ENCODE data around the gene SCGB3A1. TPM values are rescaled to one million over a fixed set of nuclear protein-coding genes. Genes with fewer than 3 reads are reported as not detected.

Gene SCGB3A1
- total and polyA plus RNA-seq, 7 donors = 0.83 TPM; not detected in 6

DNA sequence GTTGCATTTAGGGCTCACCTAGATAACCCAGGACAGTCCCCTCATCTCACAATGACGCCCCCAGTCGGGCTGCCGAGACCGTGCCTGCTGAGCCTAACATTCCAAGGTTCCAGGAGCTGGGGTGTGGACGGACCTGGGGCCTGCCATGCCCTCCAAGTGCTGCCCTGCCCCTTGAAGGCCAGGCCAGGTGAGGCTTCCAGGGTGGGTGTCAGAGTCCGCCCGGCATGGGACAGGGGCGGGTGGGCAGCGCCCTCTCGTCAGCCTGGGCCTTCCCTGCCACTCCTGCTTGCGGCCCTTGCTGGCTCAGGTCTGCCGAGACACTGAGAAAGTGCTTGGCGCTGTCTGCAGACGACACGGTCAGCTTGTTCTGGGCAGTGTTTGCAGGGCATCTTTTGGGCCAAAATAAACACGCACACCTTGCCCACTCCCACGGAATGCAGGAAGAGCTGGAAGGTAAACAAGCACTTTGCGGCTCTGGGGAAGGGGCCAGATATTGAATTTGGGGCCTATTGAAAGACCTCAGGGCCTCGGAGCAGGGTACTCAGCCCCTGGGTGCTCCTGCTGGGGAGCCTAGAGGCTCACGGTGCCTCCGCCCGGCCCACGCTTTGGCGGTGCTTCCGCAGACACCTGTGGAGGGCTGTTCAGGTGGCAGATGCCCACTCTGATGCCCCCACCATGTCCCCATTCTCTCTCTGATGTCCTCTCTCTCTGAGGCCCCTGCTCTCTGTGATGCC is 4.2 kb upstream of the SCGB3A1 start:
- intact Hi-C loops (cut with DNase I) = no loop called here
- Histone ChIP-seq H3K4me1 (peaks cover 0 to 13% (median 5%) of the 10 kb centered on the region in 4 donors), H3K9me3 (no peaks in the 10 kb centered on the region), H3K4me3 (no peak overlapping the region), H3K36me3 (no peaks in the 10 kb centered on the region), H3K27ac (no peak overlapping the region), H3K27me3 (peaks cover 9 to 32% (median 27%) of the 10 kb centered on the region in 3 donors)
- WGBS, 2 donors = 65 to 83% methylated on average over 25 of the region's 25 CpGs
- DNase-seq = peak; percentile 51
- TF ChIP-seq EP300 (IDR thresholded peaks at IDR 0.05) (no peak), POLR2AphosphoS5 (IDR thresholded peaks at IDR 0.05) (no peak), POLR2A (IDR thresholded peaks at IDR 0.05) (no peak), CTCF (IDR thresholded peaks at IDR 0.05) (no peak)

GRCh38 chr5:180595046-180595379 is 3.7 kb upstream of the SCGB3A1 start:
- 75 to 78% methylated on average over 2 of the region's 2 CpGs for WGBS, 2 donors
- Histone ChIP-seq H3K27ac (no peak overlapping the region), H3K36me3 (no peaks in the 10 kb centered on the region), H3K27me3 (peaks cover 14 to 38% (median 32%) of the 10 kb centered on the region in 3 donors), H3K9me3 (no peaks in the 10 kb centered on the region), H3K4me3 (no peak overlapping the region), H3K4me1 (peaks cover 0 to 19% (median 8%) of the 10 kb centered on the region in 4 donors)
- intact Hi-C loops (cut with DNase I) = no loop called here
- DNase-seq = no peak
- TF ChIP-seq EP300 (IDR thresholded peaks at IDR 0.05) (no peak), POLR2A (IDR thresholded peaks at IDR 0.05) (no peak), CTCF (IDR thresholded peaks at IDR 0.05) (no peak), POLR2AphosphoS5 (IDR thresholded peaks at IDR 0.05) (no peak)

DNA sequence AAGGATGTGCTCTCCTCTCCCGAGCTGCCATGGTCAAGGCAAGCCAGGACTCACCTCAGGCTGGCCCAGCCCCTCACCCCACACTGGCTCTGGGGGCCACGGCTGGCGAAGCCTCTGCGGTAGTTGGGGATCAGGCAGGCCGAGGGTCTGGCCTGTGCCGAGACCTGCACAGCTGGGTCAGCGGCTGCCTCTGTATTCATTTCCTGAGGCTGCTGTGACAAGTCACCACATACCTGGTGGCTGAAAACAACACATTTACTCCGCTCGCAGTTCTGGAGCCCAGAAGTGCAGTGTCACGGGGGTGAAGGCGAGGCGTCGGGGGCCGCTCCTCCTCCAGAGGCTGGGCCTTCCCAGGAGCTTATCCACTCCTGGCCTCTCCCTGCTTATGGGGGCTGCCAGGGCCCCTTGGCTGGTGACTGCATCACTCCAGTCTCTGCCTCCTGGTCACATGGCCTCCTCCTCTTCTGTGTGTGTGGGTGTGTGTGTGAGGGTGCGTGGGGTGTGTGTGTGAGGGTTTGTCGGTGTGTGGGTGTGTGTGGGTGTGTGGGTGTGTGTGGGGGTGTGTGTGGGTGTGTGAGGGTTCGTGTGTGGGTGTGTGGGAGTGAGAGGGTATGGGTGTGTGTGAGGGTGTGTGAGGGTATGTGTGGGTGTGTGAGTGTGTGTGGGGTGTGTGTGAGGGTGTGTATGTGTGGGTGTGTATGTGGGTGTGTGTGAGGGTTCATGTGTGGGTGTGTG is 3.2 kb upstream of the SCGB3A1 start:
- intact Hi-C loops (cut with DNase I) = no loop called here
- H3K27ac ChIP-seq = no peak overlapping the region
- no peak for TF ChIP-seq CTCF (IDR thresholded peaks at IDR 0.05)
- TF ChIP-seq POLR2A (IDR thresholded peaks at IDR 0.05) = no peak
- TF ChIP-seq POLR2AphosphoS5 (IDR thresholded peaks at IDR 0.05) = no peak
- no peak for TF ChIP-seq EP300 (IDR thresholded peaks at IDR 0.05)
- H3K4me1 ChIP-seq = peaks cover 0 to 19% (median 8%) of the 10 kb centered on the region in 4 donors
- H3K27me3 ChIP-seq = peaks cover 15 to 43% (median 34%) of the 10 kb centered on the region in 3 donors
- H3K36me3 ChIP-seq = no peaks in the 10 kb centered on the region
- DNase-seq = peak; percentile 45
- 75 to 83% methylated on average over 17 of the region's 17 CpGs for WGBS, 2 donors
- H3K9me3 ChIP-seq = no peaks in the 10 kb centered on the region
- H3K4me3 ChIP-seq = no peak overlapping the region

DNA sequence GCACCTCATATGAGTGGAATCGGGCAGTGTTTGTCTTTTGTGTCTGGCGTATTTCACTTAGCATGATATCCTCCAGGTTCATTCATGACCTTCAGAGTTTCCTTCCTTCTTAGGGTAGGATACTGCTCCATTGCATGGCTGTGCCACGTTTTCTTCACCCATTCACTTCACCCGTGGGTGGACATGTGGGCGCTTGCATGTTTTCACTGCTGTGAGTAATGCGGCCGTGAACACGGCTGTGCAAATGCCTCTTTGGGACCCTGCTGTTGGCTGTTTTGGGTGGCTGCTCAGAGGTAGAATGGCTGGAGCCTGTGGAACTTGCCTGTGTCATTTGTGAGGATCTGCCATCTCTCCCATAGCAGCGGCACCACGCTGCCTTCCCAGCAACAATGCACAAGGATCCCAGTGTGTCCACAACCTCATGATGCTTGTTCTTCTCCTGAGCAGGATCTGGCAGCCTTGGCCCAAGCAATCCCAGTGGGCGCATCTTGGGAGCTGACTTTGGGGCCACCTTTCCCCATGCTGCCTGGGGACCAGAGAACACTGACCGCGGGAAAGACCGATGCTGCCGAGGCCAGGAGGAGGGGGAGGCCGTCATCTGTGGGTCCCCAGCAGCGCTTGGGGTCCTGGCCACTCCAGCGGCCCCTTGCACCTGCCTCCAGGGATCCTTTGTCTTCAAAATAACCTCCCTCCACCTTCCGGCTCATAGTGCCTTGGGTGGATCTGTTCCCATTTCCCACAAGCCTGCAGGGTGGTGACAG is 2.3 kb upstream of the SCGB3A1 start:
- no peaks in the 10 kb centered on the region for H3K36me3 ChIP-seq
- intact Hi-C loops (cut with DNase I) = no loop called here
- H3K27ac ChIP-seq = no peak overlapping the region
- peaks cover 15 to 51% (median 34%) of the 10 kb centered on the region in 3 donors for H3K27me3 ChIP-seq
- TF ChIP-seq EP300 (IDR thresholded peaks at IDR 0.05) = no peak
- TF ChIP-seq CTCF (IDR thresholded peaks at IDR 0.05) = no peak
- no peak for TF ChIP-seq POLR2A (IDR thresholded peaks at IDR 0.05)
- TF ChIP-seq POLR2AphosphoS5 (IDR thresholded peaks at IDR 0.05) = no peak
- H3K9me3 ChIP-seq = no peaks in the 10 kb centered on the region
- peak; percentile 48 for DNase-seq
- peaks cover 0 to 19% (median 8%) of the 10 kb centered on the region in 4 donors for H3K4me1 ChIP-seq
- 88 to 92% methylated on average over 19 of the region's 19 CpGs for WGBS, 2 donors
- H3K4me3 ChIP-seq = no peak overlapping the region

Measured in sigmoid colon (tissue), 7 donors.